Panc1 (cell line): ENCODE measurements around the gene SCYL3. TPM values are rescaled to one million over a fixed set of nuclear protein-coding genes. Genes with fewer than 3 reads are reported as not detected.

Experiments used
- ATAC-seq: fragments of 200-7000 bp; cut with Tn5 transposase; 2 replicates; pipeline ENCODE4 v1.9.1; 2020; ENCODE audit warnings: mild to moderate bottlenecking, moderate library complexity
- BruUV-seq: library from RNA; stranded (reverse); fragments of 400-500 nt; replicated peaks from 2 replicates; lab custom pipeline; 2021; lab: Mats Ljungman, UMichigan
- CTCF ChIA-PET: fragments of 300-600 bp; sonication (Branson Sonifier 250); formaldehyde crosslinking; loops from one replicate; lab custom pipeline; 2022; ENCODE audit warnings: antibody characterized with exemption; lab: Charles Lee
- POLR2A ChIA-PET: fragments of 300-600 bp; sonication (Branson Sonifier 250); formaldehyde crosslinking; loops from one replicate; lab custom pipeline; 2022; ENCODE audit warnings: antibody characterized with exemption; lab: Charles Lee
- DNase-seq: peaks from one replicate; pipeline ENCODE4 v3.0.0-alpha.2; 2010; ENCODE audit warnings: low read depth, low spot score
- H3K27ac ChIP-seq: 2 replicates; pipeline ENCODE4 v1.5.1; 2011; ENCODE audit warnings: mild to moderate bottlenecking, low read length, inconsistent platforms
- H3K27me3 ChIP-seq: fragments of 200-500 bp; sonication (Bioruptor generic); 2 replicates; pipeline ENCODE4 v1.6.0; 2014; ENCODE audit warnings: low read length, inconsistent platforms; ENCODE audit not compliant: control insufficient read depth, insufficient read depth
- H3K36me3 ChIP-seq: fragments of 200-500 bp; sonication (Bioruptor generic); 2 replicates; pipeline ENCODE4 v1.5.1; 2014; ENCODE audit warnings: inconsistent platforms, mild to moderate bottlenecking, low read length, moderate library complexity; ENCODE audit not compliant: control insufficient read depth, insufficient read depth
- H3K4me1 ChIP-seq: 2 replicates; pipeline ENCODE4 v1.5.1; 2011; ENCODE audit warnings: inconsistent platforms, mild to moderate bottlenecking, low read length, moderate library complexity; ENCODE audit not compliant: control insufficient read depth, insufficient read depth
- H3K4me3 ChIP-seq, 2 experiments: 2 replicates each; pipeline ENCODE4 v1.5.1; 2011 to 2012; ENCODE audit warnings: low read depth in 2 of 2, low read length in 2 of 2, mild to moderate bottlenecking in 2 of 2, inconsistent platforms in 1 of 2, moderate library complexity in 1 of 2
- H3K9me3 ChIP-seq: fragments of 200-500 bp; sonication (Bioruptor generic); 2 replicates; pipeline ENCODE4 v1.5.1; 2014; ENCODE audit warnings: low read depth, mild to moderate bottlenecking, inconsistent platforms, low read length, moderate library complexity; ENCODE audit not compliant: control insufficient read depth, insufficient read depth
- POLR2AphosphoS5 ChIP-seq: IDR thresholded peaks from 2 replicates; pipeline ENCODE4 v1.6.1; 2012; ENCODE audit warnings: mild to moderate bottlenecking, low read depth, low read length, moderate library complexity
- SIN3A ChIP-seq: IDR thresholded peaks from 2 replicates; pipeline ENCODE4 v1.6.1; 2012; ENCODE audit warnings: low read depth, mild to moderate bottlenecking, low read length, moderate library complexity, borderline replicate concordance; ENCODE audit not compliant: insufficient read depth
- TCF7L2 ChIP-seq: IDR thresholded peaks from 2 replicates; pipeline ENCODE4 v1.6.1; 2011; ENCODE audit warnings: mild to moderate bottlenecking, low read depth, low read length, inconsistent platforms
- in situ Hi-C: cut with HindIII; loops from 2 replicates; pipeline ENCODE4 v1.10.0; 2016; ENCODE audit warnings: low sequenced_read_pairs, low pct_unique_long_range_greater_than_20kb
- intact Hi-C: fragments of 100-400 bp; cut with micrococcal nuclease; formaldehyde crosslinking; loops from one replicate; pipeline ENCODE4 v1.10.0; 2022; ENCODE audit not compliant: unreplicated experiment
- total RNA-seq: library from RNA; stranded (reverse); gene quantifications from one replicate; pipeline ENCODE4 v1.2.1, GENCODE V29; 2021; ENCODE audit not compliant: unreplicated experiment
- TF ChIP-seq, protein P1 (sequence below): fragments of 450-650 bp; IDR thresholded peaks from 2 replicates; pipeline ENCODE4 v1.5.1; 2017; ENCODE audit warnings: mild to moderate bottlenecking
- TF ChIP-seq, protein P2 (sequence below), 2 experiments: IDR thresholded peaks; 2 replicates each; pipeline ENCODE4 v1.6.1; 2011 to 2012; ENCODE audit warnings: low read depth in 2 of 2, control low read depth in 1 of 2, low read length in 1 of 2, mild to moderate bottlenecking in 1 of 2, moderate library complexity in 1 of 2; ENCODE audit not compliant: insufficient read depth in 1 of 2

The SCYL3 gene
- total RNA-seq, 1 experiment from 2014 or later: 7.8 TPM

DNA sequence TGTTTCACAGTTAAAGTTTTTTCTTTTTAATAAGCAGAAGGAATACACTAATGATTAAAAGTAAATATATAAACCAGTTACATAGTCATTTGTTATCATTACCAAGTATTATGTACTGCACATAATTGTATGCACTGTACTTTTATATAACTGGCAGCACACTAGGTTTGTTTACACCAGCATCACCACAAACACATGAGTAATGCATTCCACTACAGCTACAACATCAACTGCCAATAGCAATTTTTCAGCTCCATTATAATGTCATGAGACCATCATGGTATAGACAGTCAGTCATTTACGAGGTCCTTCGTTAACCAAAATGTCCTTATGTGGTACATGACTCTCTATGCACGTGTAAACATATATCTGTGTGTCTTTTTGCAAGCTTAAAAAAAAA lies 35.2 kb downstream of the SCYL3 start:
- BruUV-seq: no TSS peak
- ATAC-seq (peak; percentile 86), DNase-seq (peak; percentile 63)
- TF ChIP-seq, protein P1, sequence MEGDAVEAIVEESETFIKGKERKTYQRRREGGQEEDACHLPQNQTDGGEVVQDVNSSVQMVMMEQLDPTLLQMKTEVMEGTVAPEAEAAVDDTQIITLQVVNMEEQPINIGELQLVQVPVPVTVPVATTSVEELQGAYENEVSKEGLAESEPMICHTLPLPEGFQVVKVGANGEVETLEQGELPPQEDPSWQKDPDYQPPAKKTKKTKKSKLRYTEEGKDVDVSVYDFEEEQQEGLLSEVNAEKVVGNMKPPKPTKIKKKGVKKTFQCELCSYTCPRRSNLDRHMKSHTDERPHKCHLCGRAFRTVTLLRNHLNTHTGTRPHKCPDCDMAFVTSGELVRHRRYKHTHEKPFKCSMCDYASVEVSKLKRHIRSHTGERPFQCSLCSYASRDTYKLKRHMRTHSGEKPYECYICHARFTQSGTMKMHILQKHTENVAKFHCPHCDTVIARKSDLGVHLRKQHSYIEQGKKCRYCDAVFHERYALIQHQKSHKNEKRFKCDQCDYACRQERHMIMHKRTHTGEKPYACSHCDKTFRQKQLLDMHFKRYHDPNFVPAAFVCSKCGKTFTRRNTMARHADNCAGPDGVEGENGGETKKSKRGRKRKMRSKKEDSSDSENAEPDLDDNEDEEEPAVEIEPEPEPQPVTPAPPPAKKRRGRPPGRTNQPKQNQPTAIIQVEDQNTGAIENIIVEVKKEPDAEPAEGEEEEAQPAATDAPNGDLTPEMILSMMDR: no peak
- no peak for TF ChIP-seq POLR2AphosphoS5
- TF ChIP-seq, protein P2, sequence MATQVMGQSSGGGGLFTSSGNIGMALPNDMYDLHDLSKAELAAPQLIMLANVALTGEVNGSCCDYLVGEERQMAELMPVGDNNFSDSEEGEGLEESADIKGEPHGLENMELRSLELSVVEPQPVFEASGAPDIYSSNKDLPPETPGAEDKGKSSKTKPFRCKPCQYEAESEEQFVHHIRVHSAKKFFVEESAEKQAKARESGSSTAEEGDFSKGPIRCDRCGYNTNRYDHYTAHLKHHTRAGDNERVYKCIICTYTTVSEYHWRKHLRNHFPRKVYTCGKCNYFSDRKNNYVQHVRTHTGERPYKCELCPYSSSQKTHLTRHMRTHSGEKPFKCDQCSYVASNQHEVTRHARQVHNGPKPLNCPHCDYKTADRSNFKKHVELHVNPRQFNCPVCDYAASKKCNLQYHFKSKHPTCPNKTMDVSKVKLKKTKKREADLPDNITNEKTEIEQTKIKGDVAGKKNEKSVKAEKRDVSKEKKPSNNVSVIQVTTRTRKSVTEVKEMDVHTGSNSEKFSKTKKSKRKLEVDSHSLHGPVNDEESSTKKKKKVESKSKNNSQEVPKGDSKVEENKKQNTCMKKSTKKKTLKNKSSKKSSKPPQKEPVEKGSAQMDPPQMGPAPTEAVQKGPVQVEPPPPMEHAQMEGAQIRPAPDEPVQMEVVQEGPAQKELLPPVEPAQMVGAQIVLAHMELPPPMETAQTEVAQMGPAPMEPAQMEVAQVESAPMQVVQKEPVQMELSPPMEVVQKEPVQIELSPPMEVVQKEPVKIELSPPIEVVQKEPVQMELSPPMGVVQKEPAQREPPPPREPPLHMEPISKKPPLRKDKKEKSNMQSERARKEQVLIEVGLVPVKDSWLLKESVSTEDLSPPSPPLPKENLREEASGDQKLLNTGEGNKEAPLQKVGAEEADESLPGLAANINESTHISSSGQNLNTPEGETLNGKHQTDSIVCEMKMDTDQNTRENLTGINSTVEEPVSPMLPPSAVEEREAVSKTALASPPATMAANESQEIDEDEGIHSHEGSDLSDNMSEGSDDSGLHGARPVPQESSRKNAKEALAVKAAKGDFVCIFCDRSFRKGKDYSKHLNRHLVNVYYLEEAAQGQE (IDR thresholded peaks at IDR 0.05; ENCODE audit: insufficient read depth in 1 of 2, low read depth in 2 of 2, low read length in 1 of 2): no peak
- TF ChIP-seq TCF7L2: no peak
- no peak for TF ChIP-seq SIN3A
- Histone ChIP-seq H3K27me3 (no peaks in the 10 kb centered on the region), H3K4me3 (no peak overlapping the region), H3K4me1 (peaks cover 5% of the 10 kb centered on the region; the same call in 1 of the 2 replicates), H3K27ac (no peak overlapping the region), H3K9me3 (no peaks in the 10 kb centered on the region), H3K36me3 (peaks cover 35% of the 10 kb centered on the region)
- in situ Hi-C loops: no loop called here
- intact Hi-C loops: no loop called here
- POLR2A ChIA-PET: interaction anchor here (0.7 kb wide), 1 partner anchor 35 kb away, joined by 3 read pairs; no protein-coding TSS in a partner anchor
- CTCF ChIA-PET: no interaction called here

DNA sequence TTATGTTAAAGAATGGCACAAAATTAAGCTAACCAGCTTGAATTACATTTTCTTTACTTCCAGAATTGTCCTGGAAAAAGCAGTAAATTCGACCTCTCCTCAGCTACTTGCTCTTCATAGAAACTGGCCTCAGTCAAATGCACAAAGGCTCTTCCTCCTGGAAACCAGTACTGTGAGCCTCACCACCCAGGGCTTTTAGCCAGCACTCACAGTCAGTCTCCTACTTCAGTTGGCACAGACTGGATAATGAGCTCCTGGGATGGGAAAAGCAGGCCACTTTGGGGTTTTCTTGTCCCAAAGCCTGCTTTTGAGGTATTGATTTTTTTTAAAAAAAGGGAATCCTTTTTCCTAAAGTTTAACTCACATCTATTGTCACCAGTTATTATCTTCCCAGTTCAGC lies 40.4 kb downstream of the SCYL3 start:
- in situ Hi-C loops: no loop called here
- H3K27ac ChIP-seq: no peak overlapping the region
- H3K4me1 ChIP-seq: no peaks in the 10 kb centered on the region
- peaks cover 56% of the 10 kb centered on the region for H3K36me3 ChIP-seq
- DNase-seq: no peak
- H3K27me3 ChIP-seq: no peaks in the 10 kb centered on the region
- intact Hi-C loops: no loop called here
- H3K4me3 ChIP-seq: no peak overlapping the region
- ATAC-seq: no peak
- ChIA-PET CTCF (no interaction called here), POLR2A (interaction anchor here (0.6 kb wide), 1 partner anchor 40 kb away, joined by 14 read pairs; no protein-coding TSS in a partner anchor)
- no peak for TF ChIP-seq POLR2AphosphoS5
- TF ChIP-seq SIN3A: no peak
- no peak for TF ChIP-seq TCF7L2
- TF ChIP-seq, protein P1: no peak
- H3K9me3 ChIP-seq: no peaks in the 10 kb centered on the region
- BruUV-seq: TSS peak; percentile 25
